ENCODE results near the gene TP53I13.

DNA sequence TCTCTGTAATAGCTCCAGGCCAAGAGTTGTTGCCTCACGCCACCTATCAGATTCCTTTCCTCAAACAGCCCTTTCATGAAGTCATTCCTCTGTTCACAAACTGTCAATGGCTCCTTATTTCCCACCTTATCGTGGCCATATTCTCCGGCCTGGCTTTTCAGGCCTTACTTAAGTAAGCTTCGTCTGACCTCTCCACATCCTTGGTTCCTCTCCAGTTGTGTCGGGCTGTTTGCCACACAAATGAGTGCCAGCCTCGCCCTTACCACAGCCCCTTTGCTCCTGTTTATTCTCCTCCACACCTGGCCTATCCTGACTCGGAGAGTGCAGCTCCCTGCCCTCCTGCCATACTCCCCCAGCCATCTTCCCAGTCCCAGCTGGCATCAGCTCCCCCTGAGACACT, 2.0 kb downstream of the TP53I13 start:
- TF ChIP-seq, protein P1, sequence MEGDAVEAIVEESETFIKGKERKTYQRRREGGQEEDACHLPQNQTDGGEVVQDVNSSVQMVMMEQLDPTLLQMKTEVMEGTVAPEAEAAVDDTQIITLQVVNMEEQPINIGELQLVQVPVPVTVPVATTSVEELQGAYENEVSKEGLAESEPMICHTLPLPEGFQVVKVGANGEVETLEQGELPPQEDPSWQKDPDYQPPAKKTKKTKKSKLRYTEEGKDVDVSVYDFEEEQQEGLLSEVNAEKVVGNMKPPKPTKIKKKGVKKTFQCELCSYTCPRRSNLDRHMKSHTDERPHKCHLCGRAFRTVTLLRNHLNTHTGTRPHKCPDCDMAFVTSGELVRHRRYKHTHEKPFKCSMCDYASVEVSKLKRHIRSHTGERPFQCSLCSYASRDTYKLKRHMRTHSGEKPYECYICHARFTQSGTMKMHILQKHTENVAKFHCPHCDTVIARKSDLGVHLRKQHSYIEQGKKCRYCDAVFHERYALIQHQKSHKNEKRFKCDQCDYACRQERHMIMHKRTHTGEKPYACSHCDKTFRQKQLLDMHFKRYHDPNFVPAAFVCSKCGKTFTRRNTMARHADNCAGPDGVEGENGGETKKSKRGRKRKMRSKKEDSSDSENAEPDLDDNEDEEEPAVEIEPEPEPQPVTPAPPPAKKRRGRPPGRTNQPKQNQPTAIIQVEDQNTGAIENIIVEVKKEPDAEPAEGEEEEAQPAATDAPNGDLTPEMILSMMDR (IDR thresholded peaks at IDR 0.05): no peak
- no peak for TF ChIP-seq ZFX (IDR thresholded peaks at IDR 0.05; ENCODE audit: borderline replicate concordance)

All from 22Rv1 (cell line).